ENCODE results near the gene METTL24.

GRCh38 chr6:110357298-110357663 lies 868 bp downstream of the METTL24 start:
- no peak for TF ChIP-seq CTCF (conservative IDR thresholded peaks at IDR 0.05)
- no peak for TF ChIP-seq EZH2 (IDR thresholded peaks at IDR 0.05; ENCODE audit: low read depth)

Measured in PC-9 (cell line).